Measurements from ENCODE around the gene LRCH3.

GRCh38 chr3:197758512-197758911 is 32.5 kb upstream of the LRCH3 start:
- TF ChIP-seq CTCF (IDR thresholded peaks at IDR 0.05; ENCODE audit: insufficient read depth, low read depth, low read length) (no peak), EZH2 (IDR thresholded peaks at IDR 0.05; ENCODE audit: insufficient read depth, low read length) (no peak)
